ENCODE measurements around the gene SUCO.

- no peak for TF ChIP-seq CTCF (conservative IDR thresholded peaks at IDR 0.05; ENCODE audit: low read length)
- TF ChIP-seq EZH2phosphoT487 (IDR thresholded peaks at IDR 0.05; ENCODE audit: borderline replicate concordance), result no peak
These were observed 19.5 kb upstream of the SUCO start for GRCh38 chr1:172513479-172513878.
